OCI-LY3 (cell line): Measurements from ENCODE around the gene ZNF335.

Source experiments
- H2AFZ ChIP-seq: fragments of 200-600, 300-600 bp; shearing (Covaris generic); 2 replicates; pipeline ENCODE4 v1.6.0; 2014; ENCODE audit warnings: antibody characterized with exemption, low read depth, low read length
- H3K27ac ChIP-seq: fragments of 200-600, 300-600 bp; sonication (generic); 2 replicates; pipeline ENCODE4 v1.5.1; 2014; ENCODE audit warnings: mild to moderate bottlenecking, low read length, moderate library complexity, mixed read lengths
- H3K27me3 ChIP-seq: fragments of 200-600, 300-600 bp; sonication (generic); 2 replicates; pipeline ENCODE4 v1.6.1; 2014; ENCODE audit warnings: low read depth, low read length, mixed read lengths
- H3K36me3 ChIP-seq: fragments of 200-600, 300-600 bp; sonication (generic); replicated peaks from 2 replicates; pipeline ENCODE3; 2014; ENCODE audit warnings: low read depth, low read length, mixed read lengths
- H3K4me1 ChIP-seq: fragments of 300-600, 200-600 bp; sonication (generic); 2 replicates; pipeline ENCODE4 v1.6.1; 2014; ENCODE audit warnings: low read length, mixed read lengths
- H3K4me2 ChIP-seq: fragments of 200-600, 300-600 bp; sonication (generic); 2 replicates; pipeline ENCODE4 v1.6.1; 2014; ENCODE audit warnings: low read length, mixed read lengths
- H3K4me3 ChIP-seq: fragments of 300-600, 200-600 bp; sonication (generic); 2 replicates; pipeline ENCODE4 v1.5.1; 2014; ENCODE audit warnings: antibody characterized with exemption, mild to moderate bottlenecking, low read length, moderate library complexity
- H3K79me2 ChIP-seq: fragments of 300-600, 200-600 bp; shearing (Covaris generic); 2 replicates; pipeline ENCODE4 v1.6.1; 2014; ENCODE audit warnings: mild to moderate bottlenecking, low read length, mixed read lengths
- H3K9ac ChIP-seq: fragments of 300-600, 200-600 bp; shearing (Covaris generic); 2 replicates; pipeline ENCODE4 v1.6.0; 2014; ENCODE audit warnings: mild to moderate bottlenecking, low read length, moderate library complexity
- H3K9me3 ChIP-seq: fragments of 200-600, 300-600 bp; shearing (Covaris generic); 2 replicates; pipeline ENCODE4 v1.6.1; 2014; ENCODE audit warnings: low read length, mixed read lengths; ENCODE audit not compliant: insufficient read depth
- H4K20me1 ChIP-seq: fragments of 200-600, 300-600 bp; sonication (generic); 2 replicates; pipeline ENCODE4 v1.6.1; 2016; ENCODE audit warnings: low read length, mixed read lengths; ENCODE audit not compliant: insufficient read depth
- EZH2phosphoT487 ChIP-seq: fragments of 200-600 bp; shearing (Covaris generic); IDR thresholded peaks from 2 replicates; pipeline ENCODE4 v1.6.1; 2018; ENCODE audit warnings: antibody characterized with exemption, mixed run types, low read depth
- TF ChIP-seq, protein P1 (sequence below): fragments of 200-600, 300-600 bp; sonication (generic); IDR thresholded peaks from 2 replicates; pipeline ENCODE4 v1.5.1; 2014; ENCODE audit warnings: antibody characterized with exemption, low read length, low read depth

The ZNF335 gene

DNA sequence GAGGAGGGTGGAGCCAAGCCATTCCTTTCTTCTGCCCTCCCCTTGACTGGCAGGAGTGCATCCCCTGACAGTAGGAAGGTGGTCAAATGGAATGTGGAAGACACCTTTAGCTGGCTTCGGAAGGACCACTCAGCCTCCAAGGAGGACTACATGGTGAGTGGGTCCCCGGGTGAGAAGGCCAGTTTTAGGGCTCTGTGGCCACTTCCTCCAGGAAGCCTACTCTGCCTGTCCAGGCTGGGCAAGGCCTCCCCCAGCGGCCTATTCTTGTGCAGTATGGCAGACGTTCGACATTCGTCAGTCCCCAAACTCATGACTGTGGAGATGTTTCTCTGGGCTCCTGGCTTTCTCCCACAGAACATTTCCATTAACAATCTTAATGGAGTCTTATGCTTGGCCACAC lies 28.4 kb downstream of the ZNF335 start:
- peaks cover 84% of the 10 kb centered on the region for H3K36me3 ChIP-seq
- H3K9me3 ChIP-seq: no peaks in the 10 kb centered on the region
- H3K79me2 ChIP-seq: no peaks in the 10 kb centered on the region
- H3K4me3 ChIP-seq: no peak overlapping the region
- no peaks in the 10 kb centered on the region for H3K27me3 ChIP-seq
- no peak overlapping the region for H2AFZ ChIP-seq
- no peak overlapping the region for H3K27ac ChIP-seq
- no peak overlapping the region for H3K4me2 ChIP-seq
- H4K20me1 ChIP-seq: no peaks in the 10 kb centered on the region
- H3K4me1 ChIP-seq: peaks cover 7% of the 10 kb centered on the region
- H3K9ac ChIP-seq: no peak overlapping the region
- TF ChIP-seq, protein P1, sequence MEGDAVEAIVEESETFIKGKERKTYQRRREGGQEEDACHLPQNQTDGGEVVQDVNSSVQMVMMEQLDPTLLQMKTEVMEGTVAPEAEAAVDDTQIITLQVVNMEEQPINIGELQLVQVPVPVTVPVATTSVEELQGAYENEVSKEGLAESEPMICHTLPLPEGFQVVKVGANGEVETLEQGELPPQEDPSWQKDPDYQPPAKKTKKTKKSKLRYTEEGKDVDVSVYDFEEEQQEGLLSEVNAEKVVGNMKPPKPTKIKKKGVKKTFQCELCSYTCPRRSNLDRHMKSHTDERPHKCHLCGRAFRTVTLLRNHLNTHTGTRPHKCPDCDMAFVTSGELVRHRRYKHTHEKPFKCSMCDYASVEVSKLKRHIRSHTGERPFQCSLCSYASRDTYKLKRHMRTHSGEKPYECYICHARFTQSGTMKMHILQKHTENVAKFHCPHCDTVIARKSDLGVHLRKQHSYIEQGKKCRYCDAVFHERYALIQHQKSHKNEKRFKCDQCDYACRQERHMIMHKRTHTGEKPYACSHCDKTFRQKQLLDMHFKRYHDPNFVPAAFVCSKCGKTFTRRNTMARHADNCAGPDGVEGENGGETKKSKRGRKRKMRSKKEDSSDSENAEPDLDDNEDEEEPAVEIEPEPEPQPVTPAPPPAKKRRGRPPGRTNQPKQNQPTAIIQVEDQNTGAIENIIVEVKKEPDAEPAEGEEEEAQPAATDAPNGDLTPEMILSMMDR: no peak
- no peak for TF ChIP-seq EZH2phosphoT487

DNA sequence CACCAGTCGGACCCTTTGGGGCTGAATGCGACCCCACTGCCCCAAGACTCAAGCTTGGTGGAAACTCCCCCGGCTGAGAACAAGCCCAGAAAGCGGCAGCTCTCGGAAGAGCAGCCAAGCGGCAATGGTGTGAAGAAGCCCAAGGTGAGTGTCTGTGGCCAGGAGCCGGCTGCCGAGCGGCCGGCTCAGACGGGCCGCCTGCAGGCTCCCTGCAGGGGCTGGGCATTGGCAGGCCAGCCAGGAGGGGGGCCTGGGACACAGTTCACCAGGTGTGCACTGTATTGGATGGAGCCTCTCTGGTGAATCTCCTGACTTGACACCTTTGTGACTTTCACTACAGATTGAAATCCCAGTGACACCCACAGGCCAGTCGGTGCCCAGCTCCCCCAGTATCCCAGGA lies 31.5 kb downstream of the ZNF335 start:
- Histone ChIP-seq H3K4me2 (no peak overlapping the region), H3K9me3 (no peaks in the 10 kb centered on the region), H3K36me3 (peaks cover 70% of the 10 kb centered on the region), H3K27me3 (no peaks in the 10 kb centered on the region), H3K27ac (no peak overlapping the region), H4K20me1 (peaks cover 13% of the 10 kb centered on the region), H3K4me1 (peaks cover 4% of the 10 kb centered on the region), H3K4me3 (no peak overlapping the region), H3K79me2 (peaks cover 24% of the 10 kb centered on the region), H3K9ac (no peak overlapping the region), H2AFZ (no peak overlapping the region)
- no peak for TF ChIP-seq EZH2phosphoT487
- TF ChIP-seq, protein P1: no peak

DNA sequence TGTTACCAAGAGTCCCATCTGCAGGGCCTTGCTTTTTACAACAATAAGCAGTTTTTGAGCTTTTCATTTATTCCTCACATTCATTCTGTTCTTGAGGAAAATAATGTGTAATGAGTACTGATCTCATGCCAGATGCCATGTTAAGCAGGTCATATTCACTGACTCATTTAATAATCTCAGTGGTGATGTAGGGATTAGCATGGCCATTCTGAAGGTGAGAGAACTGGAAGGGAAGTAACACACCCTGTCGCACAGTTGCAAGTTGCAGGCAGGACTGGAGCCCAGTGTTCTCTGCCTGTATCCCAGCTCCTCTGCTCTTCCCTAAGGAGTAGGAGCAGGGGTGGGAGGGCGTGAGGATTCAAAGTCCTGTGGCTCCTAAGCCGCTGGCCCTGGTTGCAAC lies 31.9 kb downstream of the ZNF335 start:
- peaks cover 66% of the 10 kb centered on the region for H3K36me3 ChIP-seq
- peaks cover 4% of the 10 kb centered on the region for H3K4me1 ChIP-seq
- TF ChIP-seq, protein P1: no peak
- TF ChIP-seq EZH2phosphoT487: no peak
- no peak overlapping the region for H3K4me2 ChIP-seq
- H4K20me1 ChIP-seq: peaks cover 13% of the 10 kb centered on the region
- H3K4me3 ChIP-seq: no peak overlapping the region
- H3K79me2 ChIP-seq: peaks cover 28% of the 10 kb centered on the region
- H3K27me3 ChIP-seq: no peaks in the 10 kb centered on the region
- H2AFZ ChIP-seq: no peak overlapping the region
- no peak overlapping the region for H3K9ac ChIP-seq
- H3K9me3 ChIP-seq: no peaks in the 10 kb centered on the region
- H3K27ac ChIP-seq: no peak overlapping the region

DNA sequence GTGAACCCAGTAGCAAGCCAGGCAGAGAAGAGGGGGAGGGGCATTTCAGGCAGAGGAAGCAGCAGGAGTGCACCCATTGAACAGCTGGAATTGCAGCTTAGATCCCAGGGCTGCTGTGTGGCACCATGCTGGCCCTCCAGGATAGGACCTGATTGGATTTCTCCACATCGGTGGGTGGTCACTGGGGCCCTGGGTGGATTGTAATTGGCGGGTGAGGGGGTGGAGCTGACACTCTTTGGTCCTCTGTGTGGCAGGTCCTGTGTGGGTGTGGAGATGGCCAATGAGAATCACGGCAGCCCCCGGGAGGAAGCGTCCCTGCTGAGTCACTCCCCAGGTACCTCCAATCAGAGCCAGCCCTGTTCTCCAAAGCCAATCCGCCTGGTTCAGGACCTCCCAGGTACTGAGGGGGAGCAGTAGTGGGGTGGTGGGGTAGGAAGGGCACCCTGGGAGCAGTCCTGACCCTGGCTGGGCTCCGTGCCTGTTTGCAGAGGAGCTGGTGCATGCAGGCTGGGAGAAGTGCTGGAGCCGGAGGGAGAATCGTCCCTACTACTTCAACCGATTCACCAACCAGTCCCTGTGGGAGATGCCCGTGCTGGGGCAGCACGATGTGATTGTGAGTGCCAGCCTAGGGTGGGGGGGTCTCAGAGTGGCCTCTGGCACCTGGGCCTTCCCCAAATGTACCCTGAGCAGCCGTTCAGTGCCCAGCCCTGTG lies 33.1 kb downstream of the ZNF335 start:
- no peaks in the 10 kb centered on the region for H3K27me3 ChIP-seq
- H3K79me2 ChIP-seq: peaks cover 32% of the 10 kb centered on the region
- H3K4me3 ChIP-seq: no peak overlapping the region
- no peak overlapping the region for H3K4me2 ChIP-seq
- no peak overlapping the region for H3K9ac ChIP-seq
- no peaks in the 10 kb centered on the region for H3K9me3 ChIP-seq
- peaks cover 4% of the 10 kb centered on the region for H3K4me1 ChIP-seq
- no peak overlapping the region for H3K27ac ChIP-seq
- peaks cover 13% of the 10 kb centered on the region for H4K20me1 ChIP-seq
- TF ChIP-seq, protein P1: no peak
- TF ChIP-seq EZH2phosphoT487: no peak
- no peak overlapping the region for H2AFZ ChIP-seq
- peaks cover 54% of the 10 kb centered on the region for H3K36me3 ChIP-seq
